ENCODE results near the gene FBXO47.
"Not testable (repeated sequence)": the region's sequence is repeated elsewhere in the genome, so short reads cannot be mapped to it uniquely, and the experiment has no call there.

FBXO47 gene

GRCh38 chr17:38918129-38918913, 48.9 kb downstream of the FBXO47 start:
- TF ChIP-seq CTCF (IDR thresholded peaks at IDR 0.05; ENCODE audit: low read depth, low read length, missing control alignments) = peak; percentile 16
- H3K4me3 ChIP-seq (replicated peaks; ENCODE audit: low read depth, low read length) = no peak overlapping the region
- no peak for DNase-seq (ENCODE audit: extremely low read depth, low read depth)

GRCh38 chr17:38917259-38917658, 49.9 kb downstream of the FBXO47 start:
- no peak overlapping the region for H3K4me3 ChIP-seq (replicated peaks; ENCODE audit: low read depth, low read length)
- TF ChIP-seq CTCF (IDR thresholded peaks at IDR 0.05; ENCODE audit: low read depth, low read length, missing control alignments) = no peak
- DNase-seq (ENCODE audit: extremely low read depth, low read depth) = no peak

- no peak for TF ChIP-seq CTCF (IDR thresholded peaks at IDR 0.05; ENCODE audit: low read depth, low read length, missing control alignments)
- no peak for DNase-seq (ENCODE audit: extremely low read depth, low read depth)
- H3K4me3 ChIP-seq (replicated peaks; ENCODE audit: low read depth, low read length) = no peak overlapping the region
These were observed 50.4 kb downstream of the FBXO47 start for GRCh38 chr17:38916771-38917170.

- TF ChIP-seq CTCF (IDR thresholded peaks at IDR 0.05; ENCODE audit: low read depth, low read length, missing control alignments) = no peak
- DNase-seq (ENCODE audit: extremely low read depth, low read depth) = no peak
These were observed 51.6 kb downstream of the FBXO47 start for GRCh38 chr17:38915639-38915995.

GRCh38 chr17:38914741-38915638, 52.2 kb downstream of the FBXO47 start:
- no peak overlapping the region for H3K4me3 ChIP-seq (replicated peaks; ENCODE audit: low read depth, low read length)
- TF ChIP-seq CTCF (IDR thresholded peaks at IDR 0.05; ENCODE audit: low read depth, low read length, missing control alignments) = no peak
- no peak for DNase-seq (ENCODE audit: extremely low read depth, low read depth)

More at GRCh38 chr17:38915639-38915995, 51.6 kb downstream of the FBXO47 start:
- H3K4me3 ChIP-seq (replicated peaks; ENCODE audit: low read depth, low read length) = no peak overlapping the region

GRCh38 chr17:38912221-38912813, 54.9 kb downstream of the FBXO47 start:
- DNase-seq (ENCODE audit: extremely low read depth, low read depth) = no peak

GRCh38 chr17:38911731-38912081, 55.5 kb downstream of the FBXO47 start:
- not testable (repeated sequence) for DNase-seq (ENCODE audit: extremely low read depth, low read depth); H3K4me3 ChIP-seq (replicated peaks; ENCODE audit: low read depth, low read length)

More at GRCh38 chr17:38912221-38912813, 54.9 kb downstream of the FBXO47 start:
- H3K4me3 ChIP-seq (replicated peaks; ENCODE audit: low read depth, low read length) = no peak overlapping the region
- TF ChIP-seq CTCF (IDR thresholded peaks at IDR 0.05; ENCODE audit: low read depth, low read length, missing control alignments) = no peak

Measured in HFF-Myc (cell line).